Hepatocyte (in vitro differentiated cells): Measurements from ENCODE around the gene KCNG3.

Experiments
- CTCF ChIP-seq: fragments of 200-600 bp; sonication (generic); IDR thresholded peaks from 2 replicates; pipeline ENCODE4 v1.5.1; 2016; ENCODE audit warnings: antibody characterized with exemption, mild to moderate bottlenecking; ENCODE audit not compliant: poor library complexity
- EZH2phosphoT487 ChIP-seq: fragments of 200-600 bp; sonication (generic); IDR thresholded peaks from one replicate; pipeline ENCODE4 v1.6.1; 2018; ENCODE audit warnings: antibody characterized with exemption, mild to moderate bottlenecking, low read depth, moderate library complexity; ENCODE audit not compliant: unreplicated experiment, severe bottlenecking

GRCh38 chr2:42510191-42510590 lies 16.4 kb upstream of the KCNG3 start:
- TF ChIP-seq CTCF, result no peak
- TF ChIP-seq EZH2phosphoT487, result no peak
